MCF 10A (cell line): ENCODE data around the gene ACTN1. TPM values are rescaled to one million over a fixed set of nuclear protein-coding genes. Genes with fewer than 3 reads are reported as not detected.

Experiments used
- BruUV-seq: library from RNA; stranded (reverse); fragments of 400-500 nt; replicated peaks from 2 replicates; lab custom pipeline; 2021; lab: Mats Ljungman, UMichigan
- CTCF ChIA-PET: fragments of 300-600 bp; sonication (Branson Sonifier 250); formaldehyde crosslinking; extraction: SDS; loops from one replicate; lab custom pipeline; 2021; ENCODE audit warnings: antibody characterized with exemption, inconsistent platforms; lab: Yijun Ruan, JAX
- POLR2A ChIA-PET: fragments of 300-600, 350-650 bp; sonication (Branson Sonifier 250); formaldehyde crosslinking; extraction: SDS; loops from one replicate; lab custom pipeline; 2020; ENCODE audit warnings: antibody characterized with exemption, inconsistent platforms; lab: Yijun Ruan, JAX
- DNase-seq: peaks from one replicate; pipeline ENCODE4 v3.0.0-alpha.2; 2018; ENCODE audit not compliant: unreplicated experiment
- H3K27ac Mint-ChIP-seq: one replicate; pipeline ENCODE4 v1.8.0; 2022; ENCODE audit warnings: mild to moderate bottlenecking, low read depth, mixed read lengths; ENCODE audit not compliant: unreplicated experiment
- H3K27me3 Mint-ChIP-seq: one replicate; pipeline ENCODE4 v1.8.0; 2022; ENCODE audit warnings: mixed read lengths; ENCODE audit not compliant: insufficient read depth, unreplicated experiment
- H3K36me3 Mint-ChIP-seq: one replicate; pipeline ENCODE4 v1.8.0; 2022; ENCODE audit warnings: mild to moderate bottlenecking, moderate library complexity, mixed read lengths; ENCODE audit not compliant: insufficient read depth, unreplicated experiment
- H3K4me1 Mint-ChIP-seq: one replicate; pipeline ENCODE4 v1.8.0; 2022; ENCODE audit warnings: mixed read lengths; ENCODE audit not compliant: insufficient read depth, unreplicated experiment
- H3K4me3 Mint-ChIP-seq: one replicate; pipeline ENCODE4 v1.8.0; 2022; ENCODE audit warnings: mild to moderate bottlenecking, moderate library complexity, mixed read lengths; ENCODE audit not compliant: unreplicated experiment
- H3K9me3 Mint-ChIP-seq: one replicate; pipeline ENCODE4 v1.8.0; 2022; ENCODE audit warnings: mixed read lengths; ENCODE audit not compliant: unreplicated experiment
- intact Hi-C: fragments of 100-400 bp; cut with micrococcal nuclease; formaldehyde crosslinking; loops from 2 replicates; pipeline ENCODE4 v1.14.1; 2022
- total RNA-seq: library from RNA; stranded (reverse); gene quantifications from 2 replicates; pipeline ENCODE4 v1.2.3, GENCODE V29; 2022
- TF ChIP-seq, protein P1 (sequence below): fragments of 200-600 bp; IDR thresholded peaks from one replicate; pipeline ENCODE4 v1.8.0; 2022; ENCODE audit warnings: antibody characterized with exemption, mild to moderate bottlenecking; ENCODE audit not compliant: unreplicated experiment

Gene ACTN1
- total RNA-seq, 1 experiment from 2014 or later = 312 TPM

DNA sequence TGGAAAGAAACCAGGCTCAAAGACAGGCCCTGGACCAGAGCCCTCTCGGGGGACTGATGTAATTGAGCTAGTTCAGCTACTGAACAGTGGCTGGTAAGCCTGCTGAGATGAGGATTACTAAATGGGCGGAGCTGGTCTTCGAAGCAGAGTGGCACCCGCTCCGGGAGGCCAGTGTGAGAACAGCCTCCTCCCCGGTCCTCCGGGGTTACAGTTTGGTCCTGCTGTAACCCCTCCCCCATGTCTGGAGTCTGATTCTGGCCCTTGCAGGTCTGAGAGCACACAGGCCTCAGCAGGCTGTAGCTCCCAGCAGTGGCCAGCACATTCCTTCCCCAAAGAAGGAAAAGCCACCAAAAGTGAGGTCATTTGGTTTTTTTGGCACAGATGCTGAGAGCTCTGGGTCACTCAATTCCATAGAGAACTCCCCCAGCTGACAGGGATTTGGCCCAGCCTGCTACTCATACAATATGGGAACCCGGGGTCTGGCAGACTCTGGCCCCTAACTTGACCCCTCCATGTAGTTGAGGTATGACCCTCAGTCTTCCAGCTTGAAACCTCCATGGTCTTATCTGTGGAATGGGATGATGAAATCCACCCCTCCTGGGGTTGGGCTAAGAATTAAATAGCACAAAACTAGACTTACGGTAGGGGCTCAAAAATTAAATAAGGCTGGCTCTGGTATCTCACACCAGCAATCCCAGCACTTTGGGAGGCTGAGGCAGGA lies 39.0 kb downstream of the ACTN1 start:
- intact Hi-C loops = loop anchor here (1.0 kb wide), 2 partner anchors 11 to 39 kb away; partner anchors contain the start of gene ACTN1
- POLR2A ChIA-PET = interaction anchor here (0.7 to 5.3 kb wide), 14 partner anchors 8 to 150 kb away, joined by 3 to 40 read pairs (median 4); partner anchors contain the start of gene ACTN1
- TF ChIP-seq, protein P1, sequence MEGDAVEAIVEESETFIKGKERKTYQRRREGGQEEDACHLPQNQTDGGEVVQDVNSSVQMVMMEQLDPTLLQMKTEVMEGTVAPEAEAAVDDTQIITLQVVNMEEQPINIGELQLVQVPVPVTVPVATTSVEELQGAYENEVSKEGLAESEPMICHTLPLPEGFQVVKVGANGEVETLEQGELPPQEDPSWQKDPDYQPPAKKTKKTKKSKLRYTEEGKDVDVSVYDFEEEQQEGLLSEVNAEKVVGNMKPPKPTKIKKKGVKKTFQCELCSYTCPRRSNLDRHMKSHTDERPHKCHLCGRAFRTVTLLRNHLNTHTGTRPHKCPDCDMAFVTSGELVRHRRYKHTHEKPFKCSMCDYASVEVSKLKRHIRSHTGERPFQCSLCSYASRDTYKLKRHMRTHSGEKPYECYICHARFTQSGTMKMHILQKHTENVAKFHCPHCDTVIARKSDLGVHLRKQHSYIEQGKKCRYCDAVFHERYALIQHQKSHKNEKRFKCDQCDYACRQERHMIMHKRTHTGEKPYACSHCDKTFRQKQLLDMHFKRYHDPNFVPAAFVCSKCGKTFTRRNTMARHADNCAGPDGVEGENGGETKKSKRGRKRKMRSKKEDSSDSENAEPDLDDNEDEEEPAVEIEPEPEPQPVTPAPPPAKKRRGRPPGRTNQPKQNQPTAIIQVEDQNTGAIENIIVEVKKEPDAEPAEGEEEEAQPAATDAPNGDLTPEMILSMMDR = no peak
- DNase-seq = peak; percentile 94
- Mint-ChIP-seq H3K27me3 (no peaks in the 10 kb centered on the region), H3K36me3 (peaks cover 9% of the 10 kb centered on the region), H3K4me3 (no peak overlapping the region), H3K4me1 (peaks cover 59% of the 10 kb centered on the region), H3K9me3 (no peaks in the 10 kb centered on the region), H3K27ac (peak overlapping the region; percentile 88)
- CTCF ChIA-PET = interaction anchor here (0.7 to 7.2 kb wide), 10 partner anchors 9 to 1188 kb away, joined by 3 to 53 read pairs (median 6); no protein-coding TSS in a partner anchor
- BruUV-seq = no TSS peak

DNA sequence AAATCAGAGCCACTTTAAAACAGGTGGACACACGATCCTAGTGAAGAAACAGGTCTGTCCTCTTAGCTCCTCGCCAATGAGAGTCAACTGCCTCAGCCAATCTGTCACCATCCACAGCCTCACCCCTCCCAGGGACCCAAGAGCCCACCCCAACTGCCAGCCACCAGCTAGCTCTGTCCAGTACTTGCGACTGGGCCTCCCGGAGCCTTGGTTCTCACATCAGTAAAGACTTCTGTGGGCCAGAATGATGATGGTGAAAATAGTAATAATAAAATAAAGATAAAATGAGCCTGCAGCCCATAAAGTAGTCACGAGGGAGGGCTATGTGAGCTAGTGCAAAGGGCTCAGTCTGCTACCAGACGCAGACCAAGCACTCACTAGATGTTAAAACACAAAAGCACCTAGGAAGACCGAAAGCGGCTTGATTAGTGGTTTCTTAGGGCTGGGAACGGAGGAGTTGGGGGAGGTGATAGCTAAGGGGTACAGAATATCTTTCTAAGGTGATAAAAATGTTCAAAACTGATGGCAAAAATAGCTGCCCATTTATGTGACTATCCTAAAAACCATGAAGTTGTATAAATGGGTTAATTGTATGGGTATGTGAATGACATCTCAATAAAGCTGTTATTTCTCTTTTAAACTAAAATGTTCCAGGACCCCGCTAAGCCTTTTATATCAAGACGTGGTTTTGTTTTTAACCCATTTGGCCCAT lies 39.8 kb downstream of the ACTN1 start:
- Mint-ChIP-seq H3K36me3 (peaks cover 9% of the 10 kb centered on the region), H3K4me3 (no peak overlapping the region), H3K27me3 (no peaks in the 10 kb centered on the region), H3K27ac (peak overlapping the region; percentile 88), H3K4me1 (peaks cover 52% of the 10 kb centered on the region), H3K9me3 (no peaks in the 10 kb centered on the region)
- TSS peak; percentile 11 for BruUV-seq
- intact Hi-C loops = no loop called here
- TF ChIP-seq, protein P1 = no peak
- no peak for DNase-seq
- ChIA-PET POLR2A (interaction anchor here (0.7 to 5.3 kb wide), 12 partner anchors 9 to 151 kb away, joined by 3 to 40 read pairs (median 5); partner anchors contain the start of gene ACTN1), CTCF (interaction anchor here (0.7 to 7.2 kb wide), 14 partner anchors 8 to 1187 kb away, joined by 3 to 53 read pairs (median 4); no protein-coding TSS in a partner anchor)

DNA sequence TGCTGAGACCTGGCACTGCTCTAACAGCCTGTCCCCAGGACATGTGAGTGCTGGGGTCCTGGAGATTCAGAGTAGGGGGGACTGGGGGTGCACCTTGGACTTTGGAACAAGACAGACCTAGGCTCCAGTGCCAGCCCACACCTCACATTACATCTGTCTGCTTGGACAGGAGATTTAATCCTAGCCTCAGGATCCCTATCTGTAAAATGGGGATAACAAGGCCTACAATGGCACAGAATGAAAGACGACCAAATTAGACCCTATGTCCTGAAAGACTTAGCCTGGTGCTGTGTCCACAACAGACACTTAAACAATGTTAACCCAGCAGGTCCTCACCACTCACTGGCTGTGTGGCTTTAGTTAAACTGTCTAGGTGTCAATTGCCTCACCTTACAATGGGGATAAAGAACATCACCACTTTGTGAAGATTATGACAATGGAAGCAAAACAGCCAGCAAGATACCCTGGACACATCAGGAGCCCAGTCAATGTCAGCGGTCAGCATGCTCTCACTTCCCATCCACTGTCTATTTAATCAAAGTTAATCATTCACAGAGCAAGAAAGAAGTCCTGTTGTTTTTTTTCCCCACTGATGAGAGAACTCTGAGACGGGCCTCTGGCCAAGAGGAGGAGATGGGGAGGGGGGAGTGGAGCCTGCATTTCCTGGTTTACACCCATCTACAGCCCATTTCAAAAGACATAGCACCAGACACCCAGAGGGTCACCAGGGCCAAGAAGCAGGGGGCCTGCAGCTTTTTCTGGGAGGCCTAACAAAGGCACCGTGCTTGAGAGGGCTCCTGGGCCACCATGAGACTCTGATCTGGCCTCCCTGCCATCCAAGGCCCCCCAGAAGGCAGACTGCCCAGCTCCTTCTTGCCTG lies 40.6 kb downstream of the ACTN1 start:
- POLR2A ChIA-PET = interaction anchor here (1.0 to 5.3 kb wide), 7 partner anchors 10 to 41 kb away, joined by 3 to 40 read pairs (median 12); partner anchors contain the start of gene ACTN1

More for the DNA sequence above, 40.6 kb downstream of the ACTN1 start:
- Mint-ChIP-seq H3K27ac (peak overlapping the region; percentile 88), H3K27me3 (no peaks in the 10 kb centered on the region), H3K4me1 (peaks cover 48% of the 10 kb centered on the region), H3K9me3 (no peaks in the 10 kb centered on the region), H3K4me3 (no peak overlapping the region), H3K36me3 (peaks cover 9% of the 10 kb centered on the region)
- intact Hi-C loops = no loop called here
- TF ChIP-seq, protein P1 = no peak
- DNase-seq = no peak
- CTCF ChIA-PET = interaction anchor here (0.7 to 7.2 kb wide), 14 partner anchors 11 to 191 kb away, joined by 3 to 53 read pairs (median 4); no protein-coding TSS in a partner anchor
- BruUV-seq = no TSS peak
